B cell (primary cell): ENCODE results near the gene INTS3. TPM values are rescaled to one million over a fixed set of nuclear protein-coding genes. Genes with fewer than 3 reads are reported as not detected.

Source experiments
- ATAC-seq: fragments of 200-7000 bp; cut with Tn5 transposase; one replicate; pipeline ENCODE4 v1.10.0; 2021; ENCODE audit warnings: low read depth, mild to moderate bottlenecking, moderate number of reproducible peaks, moderate library complexity
- CTCF ChIA-PET: fragments of 350-600 bp; sonication (Branson Sonifier 250); formaldehyde crosslinking; loops from one replicate; lab custom pipeline; 2021; ENCODE audit warnings: antibody characterized with exemption, inconsistent platforms; lab: Charles Lee
- POLR2A ChIA-PET: fragments of 350-600 bp; sonication (Branson Sonifier 250); formaldehyde crosslinking; loops from one replicate; lab custom pipeline; 2021; ENCODE audit warnings: antibody characterized with exemption; lab: Charles Lee
- DNase-seq: peaks from one replicate; pipeline ENCODE4 v3.0.0; 2013
- H2AFZ ChIP-seq: 2 replicates; pipeline ENCODE4 v1.6.1; 2012; ENCODE audit warnings: mild to moderate bottlenecking, low read depth, low read length; ENCODE audit not compliant: insufficient read depth, poor library complexity, severe bottlenecking
- H3K27ac ChIP-seq, 2 donors: 1 replicate in 1 of 2; 2 replicates in 1 of 2; pipeline ENCODE4 v1.5.1; 2012 to 2013; ENCODE audit warnings: low read length in 2 of 2, mild to moderate bottlenecking in 2 of 2, moderate library complexity in 1 of 2
- H3K27me3 ChIP-seq, 4 experiments: fragments of 200-600 bp in 1 of 4; sonication (generic) in 1 of 4; replicated peaks in 1 of 4; 1 replicate in 2 of 4; 2 replicates in 2 of 4; pipeline versions ENCODE4 v1.6.1 to v1.7.0; 2013 to 2016; ENCODE audit warnings: low read length in 3 of 4, mild to moderate bottlenecking in 2 of 4, mixed read lengths in 1 of 4, moderate library complexity in 1 of 4; ENCODE audit not compliant: insufficient read depth in 4 of 4, control insufficient read depth in 3 of 4; ENCODE audit errors: control extremely low read depth in 1 of 4
- H3K36me3 ChIP-seq, 2 experiments: replicated peaks in 1 of 2; 1 replicate in 1 of 2; 2 replicates in 1 of 2; pipeline versions ENCODE4 v1.6.1 to v1.7.1; 2013; ENCODE audit warnings: low read length in 1 of 2; ENCODE audit not compliant: insufficient read depth in 2 of 2, control insufficient read depth in 1 of 2; ENCODE audit errors: control extremely low read depth in 1 of 2, extremely low read depth in 1 of 2
- H3K4me1 ChIP-seq, 2 donors: fragments of 200-600 bp in 1 of 2; sonication (generic) in 1 of 2; 1 replicate in 1 of 2; 2 replicates in 1 of 2; pipeline versions ENCODE4 v1.5.1 to v1.6.1; 2013 to 2017; ENCODE audit warnings: low read length in 2 of 2; ENCODE audit not compliant: control insufficient read depth in 2 of 2, insufficient read depth in 2 of 2
- H3K4me2 ChIP-seq: replicated peaks from 2 replicates; pipeline ENCODE3; 2012; ENCODE audit warnings: mild to moderate bottlenecking, low read depth, low read length; ENCODE audit not compliant: poor library complexity, severe bottlenecking
- H3K4me3 ChIP-seq, 5 experiments: fragments of 200-600 bp in 1 of 5; sonication (generic) in 1 of 5; 1 replicate in 3 of 5; 2 replicates in 2 of 5; pipeline versions ENCODE4 v1.5.1 to v1.7.0; 2011 to 2016; ENCODE audit warnings: low read length in 4 of 5, mild to moderate bottlenecking in 4 of 5, low read depth in 2 of 5, control low read depth in 1 of 5, moderate library complexity in 1 of 5; ENCODE audit not compliant: insufficient read depth in 1 of 5; ENCODE audit errors: control extremely low read depth in 1 of 5, extremely low read depth in 1 of 5
- H3K79me2 ChIP-seq: fragments of 200-600 bp; sonication (generic); one replicate; pipeline ENCODE4 v1.6.0; 2016; ENCODE audit warnings: low read length; ENCODE audit not compliant: control insufficient read depth, insufficient read depth
- H3K9ac ChIP-seq: fragments of 200-600 bp; sonication (generic); 2 replicates; pipeline ENCODE4 v1.6.1; 2017; ENCODE audit warnings: mild to moderate bottlenecking, low read length, moderate library complexity
- H3K9me3 ChIP-seq, 3 donors: one replicate each; pipeline versions ENCODE4 v1.6.1 to v1.7.1; 2013; ENCODE audit warnings: low read length in 2 of 3; ENCODE audit not compliant: control insufficient read depth in 2 of 3, insufficient read depth in 1 of 3; ENCODE audit errors: control extremely low read depth in 1 of 3
- H4K20me1 ChIP-seq: 2 replicates; pipeline ENCODE4 v1.6.0; 2012; ENCODE audit warnings: mild to moderate bottlenecking, low read length; ENCODE audit not compliant: insufficient read depth, control insufficient read depth, poor library complexity, severe bottlenecking
- H3K27ac Mint-ChIP-seq: one replicate; pipeline ENCODE4 v1.8.0; 2021; ENCODE audit warnings: mixed read lengths
- H3K27me3 Mint-ChIP-seq: one replicate; pipeline ENCODE4 v1.8.0; 2021; ENCODE audit warnings: mixed read lengths
- H3K4me1 Mint-ChIP-seq: one replicate; pipeline ENCODE4 v1.8.0; 2021; ENCODE audit warnings: mixed read lengths
- H3K4me3 Mint-ChIP-seq: one replicate; pipeline ENCODE4 v1.8.0; 2021; ENCODE audit warnings: mixed read lengths
- H3K9me3 Mint-ChIP-seq: one replicate; pipeline ENCODE4 v1.8.0; 2022; ENCODE audit warnings: mixed read lengths; ENCODE audit not compliant: insufficient read depth
- CTCF ChIP-seq: fragments of 200-600 bp; IDR thresholded peaks from one replicate; pipeline ENCODE4 v1.8.0; 2022; ENCODE audit warnings: antibody characterized with exemption, mild to moderate bottlenecking
- EZH2 ChIP-seq: IDR thresholded peaks from 2 replicates; pipeline ENCODE4 v1.6.1; 2012; ENCODE audit warnings: borderline replicate concordance, low read depth, mild to moderate bottlenecking, moderate library complexity, low read length; ENCODE audit not compliant: insufficient read depth, poor library complexity, severe bottlenecking
- WGBS: methylation state at CpG from one replicate; pipeline ENCODE4 v1.1.5; 2013; ENCODE audit warnings: missing lambda C conversion rate; ENCODE audit not compliant: insufficient coverage; 5-methylcytosine and 5-hydroxymethylcytosine counted together
- intact Hi-C: fragments of 100-400 bp; cut with micrococcal nuclease; formaldehyde crosslinking; loops from one replicate; pipeline ENCODE4 v1.10.0; 2022
- polyA plus RNA-seq: library from polyadenylated mRNA; depleted of rRNA; stranded (reverse); fragments of >200 nt; gene quantifications from 2 replicates; pipeline ENCODE4 v1.2.3, GENCODE V29; 2012
- total RNA-seq, 2 donors: library from RNA; stranded (reverse); fragments of 120-200 nt in 1 of 2; gene quantifications; 1 replicate in 1 of 2; 2 replicates in 1 of 2; pipeline versions ENCODE4 v1.2.3 to v1.2.4, GENCODE V29; 2013 to 2022

INTS3 gene
- total and polyA plus RNA-seq, 2 donors (not counting 1 experiment from before 2014, with no cell fraction given) = 69.1 to 84.1 TPM

GRCh38 chr1:153771261-153771660 is 43.4 kb downstream of the INTS3 start:
- peaks cover 35% of the 10 kb centered on the region for H3K4me1 Mint-ChIP-seq
- Histone ChIP-seq H3K79me2 (no peaks in the 10 kb centered on the region), H3K36me3 (peaks cover 0 to 45% of the 10 kb centered on the region in 2 experiments), H3K27ac (no peak overlapping the region), H2AFZ (no peak overlapping the region), H3K4me1 (peaks cover 25 to 35% of the 10 kb centered on the region in 2 donors), H3K9me3 (no peaks in the 10 kb centered on the region), H4K20me1 (peaks cover 3% of the 10 kb centered on the region), H3K4me3 (no peak overlapping the region), H3K4me2 (peak overlapping the region; percentile 51), H3K27me3 (no peaks in the 10 kb centered on the region), H3K9ac (no peak overlapping the region)
- H3K9me3 Mint-ChIP-seq = no peaks in the 10 kb centered on the region
- WGBS = no CpG with 5 or more reads among the region's 2 CpGs
- CTCF ChIA-PET = interaction anchor here (0.6 to 2.0 kb wide), 5 partner anchors 12 to 261 kb away, joined by 3 to 5 read pairs (median 3); no protein-coding TSS in a partner anchor
- TF ChIP-seq EZH2 (no peak), CTCF (no peak)
- POLR2A ChIA-PET = interaction anchor here (0.6 to 1.1 kb wide), 4 partner anchors 22 to 219 kb away, joined by 3 to 7 read pairs (median 4); partner anchors contain the start of gene RPS27
- H3K27me3 Mint-ChIP-seq = no peaks in the 10 kb centered on the region
- DNase-seq (no peak), ATAC-seq (no peak)
- H3K27ac Mint-ChIP-seq = no peak overlapping the region
- intact Hi-C loops = no loop called here
- no peak overlapping the region for H3K4me3 Mint-ChIP-seq

- Histone ChIP-seq H3K9me3 (no peaks in the 10 kb centered on the region), H3K4me1 (peaks cover 28 to 42% of the 10 kb centered on the region in 2 donors), H3K4me2 (peak overlapping the region; percentile 51), H3K4me3 (no peak overlapping the region), H4K20me1 (peaks cover 9% of the 10 kb centered on the region), H3K9ac (no peak overlapping the region), H3K36me3 (peaks cover 0 to 45% of the 10 kb centered on the region in 2 experiments), H3K79me2 (peaks cover 6% of the 10 kb centered on the region), H3K27me3 (no peaks in the 10 kb centered on the region), H3K27ac (no peak overlapping the region), H2AFZ (no peak overlapping the region)
- no peak overlapping the region for H3K4me3 Mint-ChIP-seq
- no peak overlapping the region for H3K27ac Mint-ChIP-seq
- H3K4me1 Mint-ChIP-seq = peaks cover 41% of the 10 kb centered on the region
- ATAC-seq (no peak), DNase-seq (peak; percentile 31)
- WGBS = 85% methylated on average over 16 of the region's 21 CpGs
- intact Hi-C loops = no loop called here
- POLR2A ChIA-PET = interaction anchor here (0.7 kb wide), 1 partner anchor 100 kb away, joined by 4 read pairs; no protein-coding TSS in a partner anchor
- no peak for TF ChIP-seq EZH2
- no peak for TF ChIP-seq CTCF
- no peaks in the 10 kb centered on the region for H3K9me3 Mint-ChIP-seq
- CTCF ChIA-PET = interaction anchor here (0.7 to 2.0 kb wide), 7 partner anchors 12 to 556 kb away, joined by 3 to 5 read pairs (median 3); no protein-coding TSS in a partner anchor
- no peaks in the 10 kb centered on the region for H3K27me3 Mint-ChIP-seq
Measured at GRCh38 chr1:153771841-153772593, 44.2 kb downstream of the INTS3 start.
